K562 (cell line): Measurements from ENCODE around the gene PTK7. TPM values are rescaled to one million over a fixed set of nuclear protein-coding genes. Genes with fewer than 3 reads are reported as not detected.
A peak's percentile ranks its signal among the peaks of the same experiment; 100 is the strongest.

ENCODE experiments used
- MTA3 ChIP-seq: fragments of 450-650 bp; formaldehyde crosslinking; IDR thresholded peaks from 2 replicates; pipeline ENCODE4 v1.6.1; 2017; ENCODE audit warnings: mild to moderate bottlenecking, borderline replicate concordance
- NFATC3 ChIP-seq: fragments of 450-650 bp; IDR thresholded peaks from 2 replicates; pipeline ENCODE4 v1.6.1; 2017; ENCODE audit warnings: mild to moderate bottlenecking
- PATZ1 ChIP-seq: fragments of 250-450 bp; sonication (Bioruptor Pico); IDR thresholded peaks from 2 replicates; pipeline ENCODE4 v1.5.0; 2020; ENCODE audit warnings: mild to moderate bottlenecking, borderline replicate concordance
- PBX2 ChIP-seq, 2 experiments: IDR thresholded peaks in 1 of 2; conservative IDR thresholded peaks in 1 of 2; 2 replicates each; pipeline ENCODE4 v1.6.1; 2016; ENCODE audit warnings: low read depth in 2 of 2, mild to moderate bottlenecking in 1 of 2, missing compliant biosample characterization in 1 of 2, missing genetic modification characterization in 1 of 2, moderate library complexity in 1 of 2
- PHF20 ChIP-seq: fragments of 450-650 bp; IDR thresholded peaks from 2 replicates; pipeline ENCODE4 v1.6.1; 2018; ENCODE audit not compliant: partially characterized antibody
- ZNF280A ChIP-seq: fragments of 450-650 bp; IDR thresholded peaks from 2 replicates; pipeline ENCODE4 v1.6.1; 2018; ENCODE audit warnings: mild to moderate bottlenecking, low read depth; ENCODE audit not compliant: partially characterized antibody
- polyA plus RNA-seq, 8 experiments: library from polyadenylated mRNA; depleted of rRNA in 4 of 8; stranded (reverse) in 5 of 8; unstranded in 3 of 8; fragments of >200 nt; fragmentation: Nextera tagmentation in 2 of 8; fragmentation: Illumina TruSeq in 1 of 8; extraction: Ambion mirVana in 2 of 8; extraction: Trizol in 1 of 8; gene quantifications; 2 replicates each; pipeline versions ENCODE4 v1.2.1 to v1.2.3, GENCODE V29; 2011 to 2014; ENCODE audit warnings: inconsistent platforms in 1 of 8, missing spikeins in 1 of 8
- total RNA-seq, 7 experiments: library from RNA; depleted of rRNA in 6 of 7; stranded (reverse); fragments of >200 nt in 6 of 7; fragmentation: Illumina TruSeq in 2 of 7; extraction: Trizol in 2 of 7; gene quantifications; 2 replicates each; pipeline versions ENCODE4 v1.2.1 to v1.2.3, GENCODE V29; 2011 to 2021; ENCODE audit warnings: low replicate concordance in 1 of 7
- TF ChIP-seq, protein P1 (sequence below), 2 experiments: fragments of 450-650 bp; IDR thresholded peaks; 2 replicates each; pipeline ENCODE4 v1.6.1; 2016; ENCODE audit warnings: mild to moderate bottlenecking in 2 of 2, borderline replicate concordance in 1 of 2, low read depth in 1 of 2, moderate library complexity in 1 of 2

PTK7 gene
- total and polyA plus RNA-seq, 9 of the 15 experiments (the other 6 are each of a cell fraction or from before 2014, with no cell fraction given) = 0.20 to 6.8 (median 4.2) TPM

GRCh38 chr6:43093436-43094289, 17.5 kb downstream of the PTK7 start (continued):
- TF ChIP-seq, protein P1, sequence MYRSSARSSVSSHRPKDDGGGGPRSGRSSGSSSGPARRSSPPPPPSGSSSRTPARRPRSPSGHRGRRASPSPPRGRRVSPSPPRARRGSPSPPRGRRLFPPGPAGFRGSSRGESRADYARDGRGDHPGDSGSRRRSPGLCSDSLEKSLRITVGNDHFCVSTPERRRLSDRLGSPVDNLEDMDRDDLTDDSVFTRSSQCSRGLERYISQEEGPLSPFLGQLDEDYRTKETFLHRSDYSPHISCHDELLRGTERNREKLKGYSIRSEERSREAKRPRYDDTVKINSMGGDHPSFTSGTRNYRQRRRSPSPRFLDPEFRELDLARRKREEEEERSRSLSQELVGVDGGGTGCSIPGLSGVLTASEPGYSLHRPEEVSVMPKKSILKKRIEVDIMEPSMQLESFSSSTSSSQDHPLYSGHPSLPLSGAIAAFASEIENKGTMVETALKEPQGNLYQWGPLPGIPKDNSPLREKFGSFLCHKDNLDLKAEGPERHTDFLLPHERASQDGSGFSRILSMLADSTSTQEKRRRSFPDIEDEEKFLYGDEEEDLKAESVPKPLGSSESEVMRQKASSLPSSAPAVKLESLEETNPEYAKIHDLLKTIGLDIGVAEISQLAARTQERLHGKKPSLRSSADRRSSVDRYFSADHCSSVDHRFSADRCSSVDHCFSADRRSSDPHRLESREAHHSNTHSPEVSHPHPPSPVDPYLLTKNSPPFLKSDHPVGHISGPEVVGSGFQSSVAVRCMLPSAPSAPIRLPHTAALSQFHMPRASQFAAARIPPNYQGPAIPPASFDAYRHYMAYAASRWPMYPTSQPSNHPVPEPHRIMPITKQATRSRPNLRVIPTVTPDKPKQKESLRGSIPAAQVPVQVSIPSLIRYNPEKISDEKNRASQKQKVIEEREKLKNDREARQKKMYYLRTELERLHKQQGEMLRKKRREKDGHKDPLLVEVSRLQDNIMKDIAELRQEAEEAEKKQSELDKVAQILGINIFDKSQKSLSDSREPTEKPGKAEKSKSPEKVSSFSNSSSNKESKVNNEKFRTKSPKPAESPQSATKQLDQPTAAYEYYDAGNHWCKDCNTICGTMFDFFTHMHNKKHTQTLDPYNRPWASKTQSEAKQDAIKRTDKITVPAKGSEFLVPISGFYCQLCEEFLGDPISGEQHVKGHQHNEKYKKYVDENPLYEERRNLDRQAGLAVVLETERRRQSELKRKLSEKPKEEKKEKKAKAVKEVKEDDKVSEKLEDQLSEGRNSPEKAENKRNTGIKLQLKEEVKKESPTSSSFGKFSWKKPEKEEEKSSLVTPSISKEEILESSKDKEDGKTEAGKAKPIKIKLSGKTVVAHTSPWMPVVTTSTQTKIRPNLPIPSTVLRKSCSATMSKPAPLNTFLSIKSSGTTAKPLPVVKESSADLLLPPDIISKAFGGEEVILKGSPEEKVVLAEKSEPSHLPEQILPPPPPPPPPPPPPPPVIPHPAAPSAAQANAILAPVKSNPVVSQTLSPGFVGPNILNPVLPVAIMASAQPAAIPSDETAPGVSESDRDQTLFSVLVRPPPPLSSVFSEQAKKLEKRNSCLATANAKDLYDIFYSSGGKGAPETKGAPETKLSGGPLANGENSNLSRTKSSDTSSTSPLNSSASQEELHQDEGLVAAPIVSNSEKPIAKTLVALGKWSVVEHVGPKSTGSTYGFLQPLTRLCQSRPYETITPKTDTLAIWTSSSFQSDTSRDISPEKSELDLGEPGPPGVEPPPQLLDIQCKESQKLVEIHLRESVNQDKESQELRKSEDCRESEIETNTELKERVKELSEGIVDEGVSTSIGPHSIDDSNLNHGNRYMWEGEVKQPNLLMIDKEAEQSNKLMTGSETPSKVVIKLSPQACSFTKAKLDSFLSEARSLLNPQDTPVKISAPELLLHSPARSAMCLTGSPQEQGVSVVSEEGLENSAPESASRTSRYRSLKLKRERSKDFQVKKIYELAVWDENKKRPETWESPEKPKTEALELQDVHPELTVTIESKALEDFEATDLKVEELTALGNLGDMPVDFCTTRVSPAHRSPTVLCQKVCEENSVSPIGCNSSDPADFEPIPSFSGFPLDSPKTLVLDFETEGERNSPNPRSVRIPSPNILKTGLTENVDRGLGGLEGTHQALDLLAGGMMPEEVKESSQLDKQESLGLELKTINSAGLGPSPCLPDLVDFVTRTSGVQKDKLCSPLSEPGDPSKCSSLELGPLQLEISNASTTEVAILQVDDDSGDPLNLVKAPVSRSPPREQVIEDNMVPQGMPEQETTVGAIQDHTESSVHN (IDR thresholded peaks at IDR 0.05; ENCODE audit: borderline replicate concordance in 1 of 2, low read depth in 1 of 2) = no peak
- TF ChIP-seq PHF20 = no peak
- TF ChIP-seq ZNF280A = no peak
- TF ChIP-seq PBX2 (CRISPR knock-in tag; IDR thresholded peaks at IDR 0.05; ENCODE audit: low read depth) = no peak
- no peak for TF ChIP-seq PBX2 (tag; conservative IDR thresholded peaks at IDR 0.05; ENCODE audit: low read depth)
- 0 out of 2 replicates have a peak, but pooled peaks have one; percentile 27 for TF ChIP-seq MTA3
- TF ChIP-seq PATZ1 (CRISPR knock-in tag) = no peak
- TF ChIP-seq NFATC3 = no peak
